NCI-H2196 (cell line): ENCODE results near the gene OR13D1.
"Not testable (repeated sequence)": the region's sequence is repeated elsewhere in the genome, so short reads cannot be mapped to it uniquely, and the experiment has no call there.

ENCODE experiments used
- DNase-seq: peaks from one replicate; lab custom pipeline; 2025; ENCODE audit not compliant: unreplicated experiment; lab: John Stamatoyannopoulos, UW

Gene OR13D1, protein sequence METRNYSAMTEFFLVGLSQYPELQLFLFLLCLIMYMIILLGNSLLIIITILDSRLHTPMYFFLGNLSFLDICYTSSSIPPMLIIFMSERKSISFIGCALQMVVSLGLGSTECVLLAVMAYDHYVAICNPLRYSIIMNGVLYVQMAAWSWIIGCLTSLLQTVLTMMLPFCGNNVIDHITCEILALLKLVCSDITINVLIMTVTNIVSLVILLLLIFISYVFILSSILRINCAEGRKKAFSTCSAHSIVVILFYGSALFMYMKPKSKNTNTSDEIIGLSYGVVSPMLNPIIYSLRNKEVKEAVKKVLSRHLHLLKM

DNA sequence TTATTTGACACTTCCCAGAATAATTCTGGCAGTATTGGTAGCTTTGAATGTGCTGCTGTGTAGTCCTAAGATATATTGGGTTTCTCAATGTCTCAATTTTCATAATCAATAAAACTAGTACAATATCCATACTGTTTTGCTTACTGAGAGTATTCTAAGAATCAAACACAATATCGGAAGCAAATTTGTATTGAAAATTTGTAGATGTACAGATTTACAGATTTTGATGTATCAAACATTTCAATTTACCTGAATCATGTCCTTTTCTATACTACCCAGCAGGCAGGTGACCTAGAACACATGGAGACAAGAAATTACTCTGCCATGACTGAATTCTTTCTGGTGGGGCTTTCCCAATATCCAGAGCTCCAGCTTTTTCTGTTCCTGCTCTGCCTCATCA, at the start of gene OR13D1:
Gene OR13D1, plus strand, starts transcription at position 301 of the 400 bp plus-strand sequence. Its CDS starts 0 bp downstream, at position 301.
- DNase-seq = no peak

DNA sequence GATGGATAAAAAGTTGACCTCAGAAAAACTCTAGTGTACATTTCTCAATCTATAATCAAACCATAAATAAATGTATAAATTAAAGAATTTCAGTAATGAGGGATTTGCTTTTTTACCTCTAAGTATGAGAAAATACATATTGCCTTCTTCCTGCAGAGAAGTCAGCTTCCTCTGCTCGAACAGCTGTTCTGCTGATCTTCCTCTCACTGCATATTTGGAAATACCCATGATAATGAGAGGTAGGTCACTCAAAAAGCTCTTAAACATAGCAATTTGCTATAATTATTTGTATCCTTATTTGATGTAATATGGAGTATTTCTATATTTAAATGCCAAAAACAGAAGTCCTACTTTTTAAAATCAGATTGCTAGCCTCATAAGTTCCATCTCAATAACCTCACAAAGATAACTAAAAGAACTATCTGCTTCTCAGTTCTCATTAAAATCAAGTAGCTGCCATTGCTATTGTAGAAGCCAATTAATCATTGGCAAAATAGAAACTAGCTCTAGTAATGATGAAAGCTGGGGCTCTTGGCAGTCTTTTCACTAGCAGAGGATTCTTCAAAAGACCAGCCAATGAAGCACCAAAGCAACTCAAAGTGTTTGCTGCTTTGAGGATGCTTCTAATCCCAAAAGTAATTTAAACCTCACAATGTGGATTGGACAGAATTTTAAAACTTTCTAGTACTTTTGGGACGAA, 35.7 kb upstream of the OR13D1 start:
- no peak for DNase-seq

DNA sequence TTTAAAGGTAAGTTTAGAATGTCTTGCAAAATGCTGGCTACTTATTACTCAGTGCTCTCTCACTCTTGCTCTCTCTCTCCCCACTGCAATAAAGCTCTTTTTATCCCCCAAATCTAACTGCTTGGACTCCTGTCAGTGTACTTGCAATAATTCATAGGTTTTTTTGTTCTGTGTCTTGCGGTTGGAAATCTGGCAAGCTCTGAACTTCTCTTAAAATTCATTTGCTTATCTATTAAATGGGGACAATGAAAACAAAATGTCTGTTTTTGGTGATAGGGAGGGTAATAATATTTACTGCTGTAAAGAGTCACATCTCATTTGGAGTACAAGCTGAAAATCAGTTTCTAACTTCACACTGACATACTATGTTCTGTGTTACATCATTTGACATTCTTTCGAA, 18.7 kb upstream of the OR13D1 start:
- DNase-seq = no peak

DNA sequence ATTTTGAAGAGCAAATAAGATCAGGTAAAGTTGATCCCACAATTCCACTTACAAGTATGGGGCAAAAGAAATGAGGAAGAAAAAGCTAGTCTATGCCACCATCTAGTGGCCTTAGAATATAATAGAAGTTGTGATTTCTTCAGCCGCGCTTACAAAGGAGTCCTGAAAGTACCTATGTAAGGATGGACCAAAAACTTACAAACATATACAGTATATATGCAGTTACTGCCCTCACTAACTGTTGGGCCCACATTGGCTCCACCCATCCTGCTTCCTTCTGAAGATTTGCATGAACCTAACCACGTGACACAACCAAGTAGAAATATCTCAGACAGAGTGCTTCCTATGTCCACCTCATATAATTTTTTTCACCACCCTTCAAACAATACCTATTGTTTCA, 11.7 kb upstream of the OR13D1 start:
- peak; percentile 38 for DNase-seq

DNA sequence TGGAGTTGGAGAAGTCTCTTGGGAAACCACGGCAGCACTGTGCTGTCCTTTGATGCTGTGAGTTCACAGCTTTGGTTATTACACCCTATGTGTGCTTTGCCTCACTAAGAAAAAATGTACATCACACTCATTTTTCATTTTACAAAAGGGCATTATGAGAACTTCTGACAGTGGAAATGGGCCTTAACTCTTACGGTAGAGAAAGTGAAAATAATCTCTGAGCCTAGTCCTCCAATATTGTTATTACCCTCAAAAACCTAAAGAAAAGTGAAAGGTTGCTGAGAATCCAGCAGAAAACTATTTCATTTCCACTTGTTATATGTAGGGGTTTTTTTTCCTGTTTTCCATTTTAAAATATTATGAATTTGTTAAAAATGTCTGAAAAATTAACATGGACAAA, 8.2 kb upstream of the OR13D1 start:
- no peak for DNase-seq

DNA sequence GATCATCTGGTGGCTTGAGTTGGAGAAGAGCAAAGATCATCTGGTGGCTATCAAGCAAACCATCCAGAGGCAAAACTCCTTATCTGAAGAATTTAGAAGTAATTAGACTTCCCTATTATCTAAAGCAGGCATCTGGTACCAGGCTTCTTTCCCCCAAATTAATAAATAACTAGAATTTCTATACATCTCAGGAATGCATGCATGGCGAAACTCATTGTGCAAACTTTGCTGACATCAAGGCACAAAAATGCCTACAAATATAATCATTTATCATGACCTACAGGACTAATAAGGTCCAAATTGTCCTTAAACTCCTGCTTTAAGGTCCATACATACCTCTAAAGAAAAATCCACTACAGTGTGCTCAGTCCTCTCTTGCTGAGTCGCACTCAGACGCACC, 6.0 kb downstream of the OR13D1 start:
- DNase-seq = no peak

DNA sequence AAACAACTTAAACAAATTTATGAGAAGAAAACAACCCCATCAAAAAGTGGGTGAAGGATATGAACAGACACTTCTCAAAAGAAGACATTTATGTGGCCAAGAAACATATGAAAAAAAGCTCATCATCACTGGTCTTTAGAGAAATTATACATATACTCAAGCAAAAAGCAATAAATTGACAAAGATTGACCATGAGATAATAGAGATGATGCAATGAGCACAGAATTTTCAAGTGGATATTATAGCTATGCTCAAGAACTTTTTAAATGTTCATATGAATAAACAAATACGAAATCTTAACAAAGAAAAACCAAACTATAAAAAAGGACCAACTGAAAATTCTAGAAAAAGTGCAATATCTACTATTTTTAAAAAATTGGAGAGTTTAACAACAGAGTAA, 14.4 kb downstream of the OR13D1 start:
- DNase-seq = not testable (repeated sequence)

DNA sequence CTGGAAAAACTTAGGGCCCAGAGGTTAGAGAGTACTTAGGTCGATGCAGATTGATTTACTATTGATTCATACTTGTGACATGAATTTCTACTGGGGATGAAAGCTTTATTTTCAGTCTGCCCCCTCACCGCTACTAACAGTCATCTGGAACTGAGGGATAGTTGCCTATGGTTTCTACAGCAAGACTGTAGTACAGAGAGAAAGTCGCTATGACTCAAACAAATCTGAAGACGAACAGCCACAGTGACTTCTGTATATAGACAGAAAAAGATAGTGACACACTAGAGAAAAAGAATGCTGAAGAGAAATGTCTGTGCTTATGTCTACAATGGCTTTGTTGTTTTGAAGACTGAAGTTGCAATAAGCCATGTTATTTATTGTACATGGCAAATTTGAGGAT, 17.3 kb downstream of the OR13D1 start:
- no peak for DNase-seq

DNA sequence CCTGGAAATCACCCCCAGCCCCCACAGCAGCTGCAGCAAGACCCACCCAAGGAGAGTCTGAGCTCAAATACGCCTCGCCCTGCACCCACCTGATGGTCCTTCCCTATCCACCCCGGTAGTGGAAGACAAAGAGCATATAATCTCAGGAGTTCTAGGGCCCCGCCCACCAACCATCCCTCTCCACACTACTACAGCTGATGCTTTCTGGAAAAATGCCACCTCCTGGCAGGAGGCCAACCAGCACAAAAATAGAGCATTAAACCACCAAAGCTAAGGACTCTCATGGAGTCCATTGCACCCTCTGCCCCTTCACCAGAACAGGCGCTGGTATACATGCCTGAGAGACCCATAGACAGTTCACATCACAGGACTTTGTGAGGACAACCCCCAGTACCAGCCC, 30.7 kb downstream of the OR13D1 start:
- DNase-seq = no peak

DNA sequence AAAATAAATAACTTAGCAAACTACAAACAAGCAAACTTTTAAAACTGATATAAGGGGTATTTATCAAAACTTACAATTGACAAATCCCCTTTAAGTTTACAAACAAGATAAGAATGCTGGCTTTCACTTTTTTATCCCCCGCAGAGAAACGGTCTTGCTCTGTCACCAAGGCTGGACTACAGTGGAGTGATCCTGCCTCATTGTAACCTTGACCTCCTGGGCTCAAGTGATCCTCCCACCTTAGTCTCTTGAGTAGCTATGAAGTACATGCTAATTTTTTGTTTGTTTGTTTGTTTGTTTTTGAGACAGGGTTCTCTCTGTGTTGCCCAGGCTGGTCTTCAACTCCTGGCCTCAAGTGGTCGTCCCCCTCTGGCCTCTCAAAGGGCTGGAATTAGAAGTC, 44.1 kb downstream of the OR13D1 start:
- no peak for DNase-seq

DNA sequence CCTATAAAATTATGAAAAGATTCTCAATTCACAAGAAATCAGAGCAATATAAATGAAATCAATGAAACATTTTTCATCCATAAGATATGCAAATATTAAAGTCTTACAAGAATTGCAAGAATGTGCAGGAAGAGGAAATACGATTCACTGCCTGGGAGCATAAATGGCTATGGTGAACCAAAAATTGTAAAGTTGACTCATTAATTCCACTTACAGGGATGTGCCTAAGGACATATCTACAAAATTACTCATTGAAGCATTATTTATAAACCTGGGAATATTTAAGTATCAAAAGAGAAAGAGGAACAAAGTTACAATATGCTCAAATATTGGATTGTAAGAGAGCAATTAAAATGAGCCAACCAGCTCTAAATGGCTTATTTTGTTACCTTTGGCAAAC, 46.3 kb downstream of the OR13D1 start:
- no peak for DNase-seq

DNA sequence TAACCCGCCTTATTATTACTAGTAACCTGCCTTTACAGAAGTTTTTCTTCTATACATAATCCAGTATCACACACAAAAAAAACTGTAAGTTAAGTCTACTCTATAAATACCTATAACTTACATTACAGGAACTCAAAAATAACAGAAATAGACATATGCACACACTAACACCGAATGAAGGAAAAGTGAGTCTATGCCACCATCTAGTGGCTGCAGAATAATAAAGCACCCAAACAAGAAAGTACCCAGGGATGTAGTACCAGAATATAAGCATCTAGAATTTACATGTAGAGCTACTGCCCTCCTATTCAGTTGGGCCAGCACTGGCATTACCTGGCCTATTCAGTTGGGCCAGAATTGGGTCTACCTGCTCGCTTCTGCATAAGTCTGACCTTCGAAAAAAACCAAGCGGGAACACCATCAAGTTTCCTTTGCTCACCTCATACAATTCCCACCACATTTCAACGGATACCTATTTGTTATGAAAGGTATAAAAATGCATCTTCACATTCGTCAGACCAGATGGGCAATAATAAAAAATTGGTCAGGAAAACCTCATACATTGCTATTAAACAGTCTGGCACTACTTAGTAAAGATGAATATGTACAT, 49.2 kb downstream of the OR13D1 start:
- DNase-seq = peak; percentile 68
